DND-41 (cell line): ENCODE measurements around the gene ALS2.

Experiments used
- CTCF ChIP-seq: IDR thresholded peaks from 2 replicates; pipeline ENCODE4 v1.5.1; 2012; ENCODE audit warnings: borderline replicate concordance, low read length, moderate library complexity, mild to moderate bottlenecking; ENCODE audit not compliant: poor library complexity, severe bottlenecking; ENCODE audit errors: extremely low read depth
- EZH2 ChIP-seq: IDR thresholded peaks from 3 replicates; pipeline ENCODE4 v1.6.1; 2012; ENCODE audit warnings: borderline replicate concordance, low read depth, mild to moderate bottlenecking, moderate library complexity, low read length, inconsistent platforms; ENCODE audit not compliant: severe bottlenecking

DNA sequence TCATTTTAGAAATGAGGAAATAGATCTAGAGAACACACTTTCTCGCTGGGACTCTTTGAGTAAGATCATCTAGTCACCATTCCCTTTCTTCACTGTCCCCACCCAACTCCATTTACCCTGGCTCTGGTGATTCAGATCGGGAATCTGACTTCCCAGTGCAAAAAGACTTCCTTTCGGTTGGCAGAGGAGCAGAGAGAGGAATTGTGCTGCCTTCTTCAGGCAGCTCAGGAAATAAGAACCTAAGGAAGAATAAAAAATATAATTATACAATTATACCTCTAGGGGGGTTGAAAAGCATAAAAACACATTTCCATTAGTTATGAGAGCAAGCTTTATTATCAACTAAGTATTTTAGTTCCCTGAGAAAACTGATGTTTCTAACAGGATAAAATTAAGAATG is 73.0 kb downstream of the ALS2 start:
- TF ChIP-seq CTCF (no peak), EZH2 (no peak)
